NAMALWA (cell line): ENCODE measurements around the gene RAB10.

Source experiments
- DNase-seq: peaks from one replicate; pipeline ENCODE4 v3.0.0-alpha.2; 2015; ENCODE audit warnings: low spot score

The RAB10 gene

GRCh38 chr2:26179446-26179913, 145.6 kb downstream of the RAB10 start:
- no peak for DNase-seq

GRCh38 chr2:26182441-26182840, 148.6 kb downstream of the RAB10 start:
- DNase-seq: no peak

- DNase-seq: no peak
Observed at GRCh38 chr2:26182887-26183630, 149.2 kb downstream of the RAB10 start.

- DNase-seq: no peak
Observed at GRCh38 chr2:26184121-26184520, 150.2 kb downstream of the RAB10 start.

- DNase-seq: no peak
Observed at GRCh38 chr2:26184555-26185303, 150.8 kb downstream of the RAB10 start.

- no peak for DNase-seq
Observed at GRCh38 chr2:26185304-26185928, 151.5 kb downstream of the RAB10 start.

GRCh38 chr2:26185954-26186770, 152.3 kb downstream of the RAB10 start:
- no peak for DNase-seq
